ENCODE data around the gene PNPLA6. TPM values are rescaled to one million over a fixed set of nuclear protein-coding genes. Genes with fewer than 3 reads are reported as not detected.
"Not testable (repeated sequence)": the region's sequence is repeated elsewhere in the genome, so short reads cannot be mapped to it uniquely, and the experiment has no call there.

Gene PNPLA6
- total and polyA plus RNA-seq, 2 of the 13 experiments (the other 11 are each of a cell fraction or from before 2014, with no cell fraction given) = 24.9 to 28.2 TPM

GRCh38 chr19:7570761-7571160 lies 35.2 kb downstream of the PNPLA6 start (continued):
- no peak for TF ChIP-seq ZBTB33 (CRISPR knock-in tag; IDR thresholded peaks at IDR 0.05)
- TF ChIP-seq SATB2 (CRISPR knock-in tag; IDR thresholded peaks at IDR 0.05) = no peak
- no peak for TF ChIP-seq IKZF4 (CRISPR knock-in tag; IDR thresholded peaks at IDR 0.05; ENCODE audit: borderline replicate concordance, low read depth, not compliant biosample characterization)
- TF ChIP-seq FIP1L1 (IDR thresholded peaks at IDR 0.05; ENCODE audit: borderline replicate concordance, insufficient read depth, low read depth, low read length) = no peak
- TF ChIP-seq FOXJ3 (CRISPR knock-in tag; IDR thresholded peaks at IDR 0.05; ENCODE audit: borderline replicate concordance) = no peak
- TF ChIP-seq ARNTL (CRISPR knock-in tag; IDR thresholded peaks at IDR 0.05) = no peak
- no peak for TF ChIP-seq TFDP1 (CRISPR knock-in tag; IDR thresholded peaks at IDR 0.05; ENCODE audit: borderline replicate concordance)

DNA sequence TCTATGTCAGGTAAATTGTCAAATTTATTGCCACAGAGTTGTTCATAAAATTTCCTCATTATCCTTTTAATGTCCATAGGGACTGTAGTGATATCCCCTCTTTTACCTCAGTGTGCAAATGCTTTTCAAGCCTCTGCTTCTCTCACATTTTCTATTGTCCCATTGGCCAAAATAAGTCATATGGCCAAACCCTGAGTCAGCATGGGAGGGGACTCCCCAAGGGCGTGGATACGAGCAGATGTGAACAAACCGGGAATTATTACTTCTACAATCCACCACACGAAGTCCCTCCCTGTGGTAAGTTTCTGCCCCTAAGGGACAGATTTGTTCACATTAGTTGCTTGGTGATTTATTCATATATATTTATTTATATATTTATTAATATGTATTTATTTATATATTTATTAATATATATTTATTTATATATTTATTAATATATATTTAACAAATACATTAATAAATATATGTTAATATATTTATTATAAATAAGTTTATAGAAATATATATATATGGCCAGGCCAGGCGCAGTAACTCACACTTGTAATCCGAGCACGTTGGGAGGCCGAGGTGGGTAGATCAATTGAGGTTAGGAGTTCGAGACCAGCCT lies 40.0 kb downstream of the PNPLA6 start:
- FAIRE-seq (no peak), ATAC-seq (no peak), DNase-seq (ENCODE audit: low spot score) (no peak)
- no peak overlapping the region for H3K27ac ChIP-seq (ENCODE audit: extremely low read length, insufficient read depth, low read length)
- no TSS peak for BruUV-seq (replicated peaks)
- H3K4me1 ChIP-seq (ENCODE audit: insufficient read depth, low read length) = no peaks in the 10 kb centered on the region
- TF ChIP-seq MAFF (IDR thresholded peaks at IDR 0.05; ENCODE audit: low read depth, low read length) (peak; percentile 61; the same call in 1 of the 2 replicates), MAFK (conservative IDR thresholded peaks at IDR 0.05 in 1 of 2, IDR thresholded peaks at IDR 0.05 in 1 of 2; ENCODE audit: low read length in 2 of 2) (peak in 1 of 2 experiments; percentile 53; a peak in 3 of 4 replicates)
- TF ChIP-seq, protein P1, sequence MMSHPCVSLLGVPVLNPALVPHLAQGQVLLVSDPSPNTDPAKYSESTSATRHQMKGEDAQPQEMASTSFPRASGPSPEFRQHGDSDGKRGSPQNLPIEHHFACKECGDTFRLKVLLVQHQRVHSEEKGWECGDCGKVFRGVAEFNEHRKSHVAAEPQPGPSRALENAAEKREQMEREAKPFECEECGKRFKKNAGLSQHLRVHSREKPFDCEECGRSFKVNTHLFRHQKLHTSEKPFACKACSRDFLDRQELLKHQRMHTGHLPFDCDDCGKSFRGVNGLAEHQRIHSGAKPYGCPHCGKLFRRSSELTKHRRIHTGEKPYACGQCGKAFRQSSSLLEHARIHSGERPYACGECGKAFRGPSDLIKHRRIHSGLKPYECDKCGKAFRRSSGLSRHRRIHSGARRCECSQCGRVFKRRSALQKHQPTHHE (CRISPR knock-in tag; IDR thresholded peaks at IDR 0.05; ENCODE audit: borderline replicate concordance) = no peak
- no peak overlapping the region for H3K9ac ChIP-seq (ENCODE audit: insufficient read depth, low read depth, low read length)
- intact Hi-C loops (cut with micrococcal nuclease; ENCODE audit: unreplicated experiment) (no loop called here), in situ Hi-C loops (cut with HindIII; ENCODE audit: extremely low pct_ligation_motif_present, low pct_unique_long_range_greater_than_20kb) (no loop called here)
- H3K4me3 ChIP-seq (replicated peaks in 1 of 3; ENCODE audit: insufficient read depth in 1 of 3, low read depth in 2 of 3, low read length in 3 of 3) = no peak overlapping the region
- H3K36me3 ChIP-seq (replicated peaks in 1 of 2; ENCODE audit: control insufficient read depth in 1 of 2, insufficient read depth in 2 of 2, low read length in 2 of 2) = no peaks in the 10 kb centered on the region
- H3K4me2 ChIP-seq (ENCODE audit: low read depth, low read length) = no peak overlapping the region
- no peak overlapping the region for H2AFZ ChIP-seq (ENCODE audit: low read length)
- no peaks in the 10 kb centered on the region for H4K20me1 ChIP-seq (ENCODE audit: insufficient read depth, low read length)
- ChIA-PET CTCF (ENCODE audit: low intra/inter-chr PET ratio, low total read pairs) (no interaction called here), POLR2A (no interaction called here)
- WGBS (ENCODE audit: low lambda C conversion rate) = 38% methylated on average over 9 of the region's 9 CpGs
- peaks cover 0 to 14% of the 10 kb centered on the region in 2 experiments; a peak in 2 of 5 replicates for H3K27me3 ChIP-seq (ENCODE audit: control insufficient read depth in 1 of 2, insufficient read depth in 2 of 2, low read length in 2 of 2)
- H3K79me2 ChIP-seq (ENCODE audit: insufficient read depth, low read length) = no peaks in the 10 kb centered on the region
- H3K9me3 ChIP-seq (ENCODE audit: low read length) = no peaks in the 10 kb centered on the region

- DNase-seq (ENCODE audit: low spot score); H3K36me3 ChIP-seq (replicated peaks in 1 of 2; ENCODE audit: control insufficient read depth in 1 of 2, insufficient read depth in 2 of 2, low read length in 2 of 2); H3K4me3 ChIP-seq (replicated peaks in 1 of 3; ENCODE audit: insufficient read depth in 1 of 3, low read depth in 2 of 3, low read length in 3 of 3); POLR2A ChIA-PET; intact Hi-C loops (cut with micrococcal nuclease; ENCODE audit: unreplicated experiment); ATAC-seq; H4K20me1 ChIP-seq (ENCODE audit: insufficient read depth, low read length); H3K79me2 ChIP-seq (ENCODE audit: insufficient read depth, low read length); FAIRE-seq; H3K27ac ChIP-seq (ENCODE audit: extremely low read length, insufficient read depth, low read length); H3K4me1 ChIP-seq (ENCODE audit: insufficient read depth, low read length); H3K9ac ChIP-seq (ENCODE audit: insufficient read depth, low read depth, low read length); CTCF ChIA-PET (ENCODE audit: low intra/inter-chr PET ratio, low total read pairs); BruUV-seq (replicated peaks); H3K9me3 ChIP-seq (ENCODE audit: low read length); in situ Hi-C loops (cut with HindIII; ENCODE audit: extremely low pct_ligation_motif_present, low pct_unique_long_range_greater_than_20kb); H2AFZ ChIP-seq (ENCODE audit: low read length); H3K4me2 ChIP-seq (ENCODE audit: low read depth, low read length): not testable (repeated sequence)
- 29% methylated on average over 1 of the region's 1 CpG for WGBS (ENCODE audit: low lambda C conversion rate)
- peaks cover 2 to 18% of the 10 kb centered on the region in 2 experiments; a peak in 2 of 5 replicates for H3K27me3 ChIP-seq (ENCODE audit: control insufficient read depth in 1 of 2, insufficient read depth in 2 of 2, low read length in 2 of 2)
These were observed 41.9 kb downstream of the PNPLA6 start for GRCh38 chr19:7577422-7577821.

Measured in HepG2 (cell line).